ENCODE measurements around the gene DCTN2. TPM values are rescaled to one million over a fixed set of nuclear protein-coding genes. Genes with fewer than 3 reads are reported as not detected.

The DCTN2 gene
- total and polyA plus RNA-seq, 4 donors, result 60.0 to 110 (median 84.2) TPM

DNA sequence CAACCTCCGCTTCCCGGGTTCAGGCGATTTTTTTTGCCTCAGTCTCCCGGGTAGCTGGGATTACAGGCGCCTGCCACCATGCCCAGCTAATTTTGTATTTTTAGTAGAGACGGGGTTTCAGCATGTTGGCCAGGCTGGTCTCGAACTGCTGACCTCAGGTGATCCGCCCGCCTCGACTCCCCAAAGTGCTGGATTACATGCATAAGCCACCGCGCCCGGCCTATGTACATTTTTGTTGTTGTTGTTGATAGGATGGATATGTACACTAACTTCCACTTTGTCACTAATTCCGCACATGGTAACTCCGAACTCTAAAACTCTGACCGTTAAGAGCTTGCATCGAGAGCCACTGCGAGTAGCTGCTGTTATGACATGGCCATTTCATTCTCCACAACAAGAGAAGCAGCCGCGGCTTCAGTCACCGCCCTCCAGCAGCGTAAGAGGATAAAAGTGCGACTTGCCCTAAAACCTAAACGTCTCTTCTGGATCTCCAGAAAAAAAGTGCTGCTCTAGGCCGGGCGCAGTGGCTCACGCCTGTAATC, 59.9 kb downstream of the DCTN2 start:
- H3K4me3 ChIP-seq, result no peak overlapping the region
- peak in 1 of 3 donors; percentile 12 for DNase-seq
- no peak overlapping the region for H3K27ac ChIP-seq (ENCODE audit: low read depth in 1 of 2, low read length in 1 of 2)
- no peaks in the 10 kb centered on the region for H3K27me3 ChIP-seq (ENCODE audit: control insufficient read depth in 3 of 3, insufficient read depth in 3 of 3, low read length in 2 of 3)
- H3K4me1 ChIP-seq (ENCODE audit: control insufficient read depth in 5 of 5, insufficient read depth in 5 of 5, low read length in 5 of 5), result peaks cover 0 to 10% (median 7%) of the 10 kb centered on the region in 5 donors
- ATAC-seq (ENCODE audit: insufficient read depth, low FRiP score), result no peak
- no peak overlapping the region for H3K9ac ChIP-seq (ENCODE audit: insufficient read depth in 1 of 2, low read length in 2 of 2)
- no peaks in the 10 kb centered on the region for H3K9me3 ChIP-seq (ENCODE audit: control insufficient read depth in 4 of 4, insufficient read depth in 3 of 4, low read length in 3 of 4)
- H3K36me3 ChIP-seq (ENCODE audit: control insufficient read depth in 4 of 4, insufficient read depth in 4 of 4, low read length in 4 of 4), result peaks cover 17 to 25% (median 21%) of the 10 kb centered on the region in 4 donors
- 91 to 94% methylated on average over 27 of the region's 27 CpGs for WGBS, 2 donors
- no peak for TF ChIP-seq CTCF (IDR thresholded peaks at IDR 0.05; ENCODE audit: control extremely low read depth, extremely low read depth)

DNA sequence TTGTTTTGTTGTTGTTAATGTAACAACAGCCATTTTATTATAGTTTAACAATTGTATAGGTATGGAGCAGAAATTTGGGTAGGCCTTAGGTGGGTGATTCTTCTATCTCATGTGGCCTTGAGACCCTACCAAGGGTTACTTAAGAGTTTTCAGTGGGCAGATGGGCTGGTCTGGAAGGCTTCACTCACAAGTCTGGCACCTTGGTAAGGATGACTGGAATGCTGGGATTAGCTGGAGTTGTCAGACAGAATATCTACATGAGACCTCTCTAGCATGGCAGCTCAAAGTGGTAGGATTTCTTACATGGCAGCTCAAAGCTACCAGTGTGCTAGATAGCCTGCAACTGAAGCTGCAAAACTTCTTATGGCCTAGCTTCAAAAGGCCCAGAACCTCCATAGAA, 61.3 kb downstream of the DCTN2 start:
- no peak for TF ChIP-seq CTCF (IDR thresholded peaks at IDR 0.05; ENCODE audit: control extremely low read depth, extremely low read depth)
- Histone ChIP-seq H3K36me3 (ENCODE audit: control insufficient read depth in 4 of 4, insufficient read depth in 4 of 4, low read length in 4 of 4) (peaks cover 8 to 16% (median 13%) of the 10 kb centered on the region in 4 donors), H3K9ac (ENCODE audit: insufficient read depth in 1 of 2, low read length in 2 of 2) (no peak overlapping the region), H3K27me3 (ENCODE audit: control insufficient read depth in 3 of 3, insufficient read depth in 3 of 3, low read length in 2 of 3) (peaks cover 0 to 3% (median 0%) of the 10 kb centered on the region in 3 donors), H3K9me3 (ENCODE audit: control insufficient read depth in 4 of 4, insufficient read depth in 3 of 4, low read length in 3 of 4) (no peaks in the 10 kb centered on the region), H3K4me3 (no peak overlapping the region), H3K4me1 (ENCODE audit: control insufficient read depth in 5 of 5, insufficient read depth in 5 of 5, low read length in 5 of 5) (peaks cover 0 to 10% (median 7%) of the 10 kb centered on the region in 5 donors), H3K27ac (ENCODE audit: low read depth in 1 of 2, low read length in 1 of 2) (no peak overlapping the region)
- no peak for DNase-seq
- ATAC-seq (ENCODE audit: insufficient read depth, low FRiP score), result no peak

- DNase-seq (no peak), ATAC-seq (ENCODE audit: insufficient read depth, low FRiP score) (no peak)
- WGBS, 2 donors, result 57 to 79% methylated on average over 5 of the region's 5 CpGs
These were observed 63.5 kb downstream of the DCTN2 start for GRCh38 chr12:57483466-57483865.

More at GRCh38 chr12:57483466-57483865, 63.5 kb downstream of the DCTN2 start:
- peaks cover 0 to 8% (median 4%) of the 10 kb centered on the region in 3 donors for H3K27me3 ChIP-seq (ENCODE audit: control insufficient read depth in 3 of 3, insufficient read depth in 3 of 3, low read length in 2 of 3)
- peaks cover 0 to 4% (median 0%) of the 10 kb centered on the region in 5 donors for H3K4me1 ChIP-seq (ENCODE audit: control insufficient read depth in 5 of 5, insufficient read depth in 5 of 5, low read length in 5 of 5)
- TF ChIP-seq CTCF (IDR thresholded peaks at IDR 0.05; ENCODE audit: control extremely low read depth, extremely low read depth), result no peak
- H3K9me3 ChIP-seq (ENCODE audit: control insufficient read depth in 4 of 4, insufficient read depth in 3 of 4, low read length in 3 of 4), result no peaks in the 10 kb centered on the region
- H3K27ac ChIP-seq (ENCODE audit: low read depth in 1 of 2, low read length in 1 of 2), result no peak overlapping the region
- no peak overlapping the region for H3K9ac ChIP-seq (ENCODE audit: insufficient read depth in 1 of 2, low read length in 2 of 2)
- H3K36me3 ChIP-seq (ENCODE audit: control insufficient read depth in 4 of 4, insufficient read depth in 4 of 4, low read length in 4 of 4), result peaks cover 0 to 3% (median 0%) of the 10 kb centered on the region in 4 donors
- H3K4me3 ChIP-seq, result no peak overlapping the region

Data from lung (tissue), 12 donors.